ENCODE results near the gene POLR2C.

Gene POLR2C

GRCh38 chr16:57510016-57510871 lies 47.8 kb downstream of the POLR2C start:
- TF ChIP-seq, protein P1, sequence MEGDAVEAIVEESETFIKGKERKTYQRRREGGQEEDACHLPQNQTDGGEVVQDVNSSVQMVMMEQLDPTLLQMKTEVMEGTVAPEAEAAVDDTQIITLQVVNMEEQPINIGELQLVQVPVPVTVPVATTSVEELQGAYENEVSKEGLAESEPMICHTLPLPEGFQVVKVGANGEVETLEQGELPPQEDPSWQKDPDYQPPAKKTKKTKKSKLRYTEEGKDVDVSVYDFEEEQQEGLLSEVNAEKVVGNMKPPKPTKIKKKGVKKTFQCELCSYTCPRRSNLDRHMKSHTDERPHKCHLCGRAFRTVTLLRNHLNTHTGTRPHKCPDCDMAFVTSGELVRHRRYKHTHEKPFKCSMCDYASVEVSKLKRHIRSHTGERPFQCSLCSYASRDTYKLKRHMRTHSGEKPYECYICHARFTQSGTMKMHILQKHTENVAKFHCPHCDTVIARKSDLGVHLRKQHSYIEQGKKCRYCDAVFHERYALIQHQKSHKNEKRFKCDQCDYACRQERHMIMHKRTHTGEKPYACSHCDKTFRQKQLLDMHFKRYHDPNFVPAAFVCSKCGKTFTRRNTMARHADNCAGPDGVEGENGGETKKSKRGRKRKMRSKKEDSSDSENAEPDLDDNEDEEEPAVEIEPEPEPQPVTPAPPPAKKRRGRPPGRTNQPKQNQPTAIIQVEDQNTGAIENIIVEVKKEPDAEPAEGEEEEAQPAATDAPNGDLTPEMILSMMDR (conservative IDR thresholded peaks at IDR 0.05; ENCODE audit: low read length) = no peak
- DNase-seq (ENCODE audit: low read depth) = no peak
- H3K4me3 ChIP-seq (ENCODE audit: low read length) = no peak overlapping the region

DNA sequence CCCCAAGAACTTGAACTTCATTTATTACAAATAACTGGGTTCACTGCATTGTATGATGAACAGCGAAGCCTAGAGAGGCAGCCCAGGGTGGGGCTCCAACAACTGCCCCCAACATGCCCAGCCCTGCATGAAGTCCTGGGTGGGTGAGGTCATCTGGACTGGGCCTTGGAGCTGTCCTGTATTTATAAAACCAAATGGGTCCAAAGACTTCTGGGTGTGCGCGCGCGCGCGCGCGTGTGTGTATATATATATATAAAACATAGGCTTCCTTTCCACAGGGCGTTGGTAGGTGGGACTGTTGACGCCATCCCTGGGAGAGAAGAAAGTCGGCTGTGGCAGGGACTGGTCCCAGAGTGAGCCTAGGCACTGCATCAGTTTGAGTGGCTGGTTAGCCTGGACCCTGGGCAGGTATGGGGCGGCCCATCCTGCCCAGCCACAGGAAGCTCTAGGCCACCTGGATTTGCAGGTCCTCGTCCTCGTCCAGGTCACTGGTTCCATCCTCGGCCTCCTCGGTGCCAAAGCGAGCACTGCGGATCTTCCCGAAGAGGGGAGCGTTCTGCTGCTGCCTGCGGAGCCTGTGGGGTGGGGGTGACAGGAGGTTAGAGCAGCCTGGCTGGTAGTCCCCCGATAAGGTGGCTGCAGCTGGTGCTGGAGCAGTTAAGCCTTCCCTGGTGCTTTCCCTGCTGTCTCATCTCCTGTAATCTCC lies 50.0 kb downstream of the POLR2C start:
- DNase-seq (ENCODE audit: low read depth) = no peak
- H3K4me3 ChIP-seq (ENCODE audit: low read length) = no peak overlapping the region
- TF ChIP-seq, protein P1 (conservative IDR thresholded peaks at IDR 0.05; ENCODE audit: low read length) = no peak

DNA sequence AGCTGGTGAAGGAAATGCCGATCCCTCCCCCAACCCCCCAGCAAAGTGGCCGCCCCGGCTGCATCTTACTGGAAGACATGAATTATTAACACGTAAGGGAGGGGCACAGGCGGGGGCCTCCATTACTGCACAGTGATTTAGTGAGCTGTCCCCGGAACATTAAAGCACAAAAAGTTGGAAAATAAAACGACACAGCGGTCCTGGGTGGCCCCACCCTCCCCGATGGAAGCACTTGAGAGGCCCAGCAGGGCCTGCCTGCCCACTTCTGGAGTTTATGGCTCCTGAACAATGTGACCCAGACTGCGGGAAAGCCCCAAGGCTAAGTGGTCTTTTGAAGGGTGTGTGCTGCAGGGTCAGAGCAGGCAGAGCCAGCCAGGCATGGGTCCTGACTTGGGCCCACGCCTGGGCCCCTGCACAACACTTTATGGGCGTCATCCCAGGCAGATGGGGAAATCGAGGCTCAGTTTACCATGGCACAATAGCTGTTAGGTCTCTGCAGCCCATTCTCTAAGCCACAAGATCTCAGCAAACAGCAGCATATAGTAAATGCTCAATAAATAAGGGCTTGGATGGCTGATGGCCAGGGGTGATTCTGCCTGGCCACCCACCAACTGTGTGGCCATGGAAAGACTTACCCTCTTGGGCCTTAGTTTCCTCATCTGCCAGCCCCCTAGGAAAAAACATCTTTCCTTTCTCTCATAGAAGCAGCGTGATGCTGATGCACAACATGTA lies 51.1 kb downstream of the POLR2C start:
- TF ChIP-seq, protein P1 (conservative IDR thresholded peaks at IDR 0.05; ENCODE audit: low read length) = no peak
- no peak for DNase-seq (ENCODE audit: low read depth)
- H3K4me3 ChIP-seq (ENCODE audit: low read length) = no peak overlapping the region

- no peak overlapping the region for H3K4me3 ChIP-seq (ENCODE audit: low read length)
- no peak for DNase-seq (ENCODE audit: low read depth)
- TF ChIP-seq, protein P1 (conservative IDR thresholded peaks at IDR 0.05; ENCODE audit: low read length) = no peak
Measured at GRCh38 chr16:57514371-57514770, 51.9 kb downstream of the POLR2C start.

- no peak for DNase-seq (ENCODE audit: low read depth)
- TF ChIP-seq, protein P1 (conservative IDR thresholded peaks at IDR 0.05; ENCODE audit: low read length) = no peak
- no peak overlapping the region for H3K4me3 ChIP-seq (ENCODE audit: low read length)
Measured at GRCh38 chr16:57514791-57515600, 52.5 kb downstream of the POLR2C start.

- TF ChIP-seq, protein P1 (conservative IDR thresholded peaks at IDR 0.05; ENCODE audit: low read length) = no peak
- H3K4me3 ChIP-seq (ENCODE audit: low read length) = no peak overlapping the region
- DNase-seq (ENCODE audit: low read depth) = no peak
Measured at GRCh38 chr16:57516176-57516725, 53.8 kb downstream of the POLR2C start.
